Stimulated activated CD4-positive, alpha-beta T cell treated with anti-CD3 and anti-CD28 coated beads, Interleukin-1b, Interleukin-23, amount 100 ng/mL, for 4 hours (primary cell): ENCODE measurements around the gene ID3.

Experiments
- DNase-seq, 2 donors: peaks; one replicate each; pipeline ENCODE4 v3.0.0-alpha.2; 2020; ENCODE audit warnings: low read depth in 2 of 2

ID3 gene

GRCh38 chr1:23526329-23527041, 32.8 kb downstream of the ID3 start:
- DNase-seq = no peak

GRCh38 chr1:23525558-23526250, 33.6 kb downstream of the ID3 start:
- no peak for DNase-seq

- DNase-seq = no peak
Measured at GRCh38 chr1:23524716-23525401, 34.4 kb downstream of the ID3 start.

GRCh38 chr1:23524163-23524562, 35.1 kb downstream of the ID3 start:
- no peak for DNase-seq

- DNase-seq = no peak
Measured at GRCh38 chr1:23522244-23522982, 36.9 kb downstream of the ID3 start.

GRCh38 chr1:23521588-23521987, 37.7 kb downstream of the ID3 start:
- DNase-seq = no peak

GRCh38 chr1:23517581-23517980, 41.7 kb downstream of the ID3 start:
- DNase-seq = no peak

GRCh38 chr1:23515905-23516304, 43.4 kb downstream of the ID3 start:
- DNase-seq = no peak

GRCh38 chr1:23514111-23514679, 45.1 kb downstream of the ID3 start:
- DNase-seq = no peak

GRCh38 chr1:23509896-23510295, 49.4 kb downstream of the ID3 start:
- no peak for DNase-seq
